Retina (tissue), 1 donor: ENCODE results near the gene PFKFB1.
A peak's percentile ranks its signal among the peaks of the same experiment; 100 is the strongest.

Source experiments
- DNase-seq: peaks from one replicate; pipeline ENCODE4 v3.0.0-alpha.2; 2016

The PFKFB1 gene

DNA sequence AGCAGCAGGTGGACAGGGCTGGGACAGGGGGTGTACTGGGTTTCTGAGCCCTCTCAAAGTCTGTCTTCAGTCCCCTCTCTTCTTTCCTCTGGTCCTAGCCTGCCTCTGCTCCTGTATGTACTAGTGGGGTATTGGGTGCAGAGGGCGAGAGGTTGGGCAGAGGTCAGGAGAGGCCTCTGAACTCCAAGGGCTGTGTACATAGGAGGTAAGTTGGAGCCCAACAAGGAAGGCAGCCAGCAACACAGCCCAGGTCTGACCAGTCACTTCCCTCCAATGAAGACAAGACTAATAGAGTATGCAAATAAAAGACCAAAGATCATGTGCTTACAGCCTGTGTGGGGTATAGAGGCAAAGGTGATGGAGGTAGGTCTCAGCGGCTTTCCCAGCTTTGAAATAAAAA is at the start of gene PFKFB1:
TSS of gene PFKFB1 (minus strand) at position 90 of the 400 bp plus-strand sequence. CDS start 181 bp downstream, outside the sequence.
- DNase-seq: no peak

DNA sequence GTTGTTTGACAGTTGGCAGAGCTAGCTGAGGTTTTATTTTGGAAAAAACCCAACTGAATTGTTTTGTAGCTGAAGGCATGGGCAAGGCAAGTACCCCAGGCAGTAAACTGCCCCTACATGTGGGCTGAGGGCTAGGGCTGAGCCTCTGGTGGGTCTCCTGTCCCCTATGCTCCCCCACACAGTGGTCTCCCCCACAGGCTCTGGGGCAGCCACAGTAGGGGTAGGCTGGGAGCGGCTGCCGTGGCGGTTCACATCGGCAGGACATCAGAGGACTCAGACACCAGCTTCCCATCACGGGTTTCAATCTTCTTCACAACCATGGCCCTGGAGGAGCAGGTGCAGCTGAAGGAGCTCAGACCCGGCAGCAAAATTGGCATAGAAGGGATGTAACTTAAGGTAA is 47.5 kb upstream of the PFKFB1 start:
- DNase-seq: no peak

DNA sequence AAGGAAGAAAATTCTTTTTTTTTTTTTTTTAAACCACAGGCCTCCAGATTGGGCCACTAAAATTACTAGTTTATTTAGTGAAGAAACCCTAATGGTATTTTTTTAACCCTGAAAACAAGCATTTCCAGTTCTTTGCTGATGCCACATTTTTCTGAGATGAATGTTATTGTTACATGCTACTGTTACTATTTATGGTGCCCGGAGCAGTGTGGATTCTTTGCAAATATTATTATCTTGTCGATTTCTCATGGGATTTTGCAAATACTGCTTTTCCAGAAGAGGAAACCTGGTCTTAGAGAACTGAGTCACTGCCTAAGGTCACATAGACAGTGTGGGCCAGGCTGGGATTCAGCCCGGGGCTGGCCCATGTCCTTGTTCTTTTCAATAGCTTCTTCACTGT is 45.5 kb upstream of the PFKFB1 start:
- DNase-seq: no peak

DNA sequence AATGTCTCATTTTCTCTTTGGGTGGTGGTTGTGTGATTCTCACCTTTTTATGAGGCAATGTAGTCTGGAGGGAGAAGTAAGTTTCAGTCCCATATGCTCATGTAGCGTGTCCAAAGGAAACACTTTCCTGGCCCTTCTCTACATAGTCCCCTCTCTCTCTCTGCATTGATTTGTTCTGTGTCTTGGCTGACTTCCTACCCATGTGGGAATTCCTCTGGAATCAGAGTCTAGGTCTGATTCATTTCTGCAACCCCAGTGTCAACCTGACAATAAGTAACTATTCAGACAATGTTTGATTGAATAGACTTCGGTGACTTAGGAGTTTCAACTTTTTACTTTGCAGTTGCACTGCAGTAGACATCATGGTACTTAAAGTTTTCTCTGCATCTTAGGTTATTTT is 39.4 kb upstream of the PFKFB1 start:
- no peak for DNase-seq

DNA sequence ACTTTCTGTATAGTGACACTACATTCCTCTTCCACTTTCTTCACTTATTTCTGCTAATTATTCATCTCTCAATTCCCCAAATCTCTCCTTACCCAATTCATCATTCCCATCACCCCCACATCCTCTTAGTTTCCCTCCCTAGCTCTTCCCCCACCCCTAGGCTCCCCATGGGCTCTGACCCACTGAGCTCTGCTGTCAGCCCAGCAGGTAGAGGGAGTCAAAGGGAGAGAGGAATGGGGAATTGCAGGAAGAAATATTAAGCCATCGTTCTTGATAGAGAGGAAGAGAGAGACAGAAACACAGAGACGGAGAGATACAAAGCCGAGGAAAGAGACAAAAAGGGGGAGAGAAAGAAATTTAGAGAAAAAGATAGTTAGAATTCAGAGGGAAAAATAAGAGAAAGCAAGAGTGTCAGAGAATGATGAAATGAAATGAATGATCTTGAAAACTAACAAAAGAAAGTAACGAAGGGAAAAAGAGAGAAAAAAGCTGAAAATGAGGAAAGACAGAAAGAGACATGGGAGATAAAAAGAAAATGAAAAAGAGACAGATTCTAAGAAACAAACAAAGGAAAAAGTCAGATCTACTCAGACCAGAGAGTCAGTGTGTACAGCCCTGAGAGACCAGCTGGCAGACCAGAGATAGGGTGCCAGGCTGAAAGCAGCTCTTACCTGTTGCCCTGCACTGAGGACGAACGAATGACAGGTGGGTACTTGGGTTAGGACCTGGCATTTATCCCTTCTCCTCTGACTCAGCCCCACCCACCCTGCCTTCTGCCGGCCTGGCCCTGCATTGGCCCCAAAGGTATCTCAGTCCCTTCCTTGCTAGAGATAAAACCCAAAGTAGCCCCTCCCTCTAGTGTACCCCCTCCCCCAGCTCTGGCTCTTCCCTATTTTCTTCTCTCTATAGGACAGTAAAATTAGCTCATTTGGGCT is 36.5 kb upstream of the PFKFB1 start, which contains the start of gene ALAS2:
TSS of gene ALAS2 (minus strand) at position 707 of the 935 bp plus-strand sequence. CDS start 4,977 bp downstream, outside the sequence.
- DNase-seq: no peak

DNA sequence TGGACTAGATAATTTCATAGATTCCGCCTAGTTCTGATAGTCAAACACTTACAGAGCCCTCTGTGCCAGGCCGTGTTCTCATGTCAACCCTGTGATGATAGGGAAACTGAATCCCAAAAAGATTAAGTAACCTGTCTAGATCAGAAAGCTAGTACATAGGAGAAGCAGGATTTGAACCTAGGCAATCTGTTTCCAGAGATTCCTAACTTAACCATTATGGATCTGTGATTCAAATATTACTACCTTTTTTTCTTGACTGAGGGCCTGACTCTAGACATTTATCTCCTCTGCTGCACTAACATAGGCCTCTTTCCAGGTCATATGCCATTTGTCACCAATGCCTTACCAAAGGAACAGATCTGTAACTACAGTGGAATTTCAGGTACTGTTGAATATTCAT is 35.3 kb upstream of the PFKFB1 start:
- DNase-seq: no peak

DNA sequence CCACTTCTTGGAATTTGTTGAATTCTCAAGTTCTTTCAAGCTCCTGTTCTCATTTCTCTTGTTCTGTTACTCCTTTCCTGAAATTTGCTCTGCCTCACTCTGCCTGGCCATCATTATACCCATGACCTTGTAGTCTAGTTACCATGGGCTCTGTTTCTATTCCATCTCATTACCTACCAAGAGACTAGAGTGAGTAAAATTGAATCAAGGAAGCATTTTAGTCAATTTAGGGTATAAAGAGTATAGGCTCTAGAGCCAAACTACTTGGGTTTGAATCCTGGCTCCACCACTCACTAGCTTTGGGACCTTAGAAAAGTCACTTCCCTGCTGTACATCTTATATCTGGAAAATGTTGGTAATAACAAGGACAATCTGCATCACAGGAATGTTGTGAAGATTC is 34.6 kb upstream of the PFKFB1 start:
- no peak for DNase-seq

DNA sequence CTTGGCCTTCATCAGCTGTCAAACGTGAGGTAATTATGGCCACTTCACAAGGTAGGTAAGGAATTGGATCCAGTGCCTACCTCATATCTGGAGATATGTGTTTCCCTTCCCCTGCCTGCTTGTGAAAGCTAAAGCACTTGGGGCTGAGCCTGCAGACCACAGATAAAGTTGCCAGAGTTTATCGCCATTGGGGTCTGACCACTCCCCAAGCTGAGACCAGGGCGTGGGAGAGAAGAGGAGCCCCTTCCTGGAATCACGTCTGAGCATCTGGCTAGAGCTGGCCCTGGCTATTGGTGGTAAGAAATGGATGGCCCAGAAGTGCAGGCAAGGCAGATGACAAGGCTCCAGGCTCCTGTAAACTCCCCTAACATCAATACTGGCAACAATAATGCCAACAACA is 34.1 kb upstream of the PFKFB1 start:
- DNase-seq: no peak

DNA sequence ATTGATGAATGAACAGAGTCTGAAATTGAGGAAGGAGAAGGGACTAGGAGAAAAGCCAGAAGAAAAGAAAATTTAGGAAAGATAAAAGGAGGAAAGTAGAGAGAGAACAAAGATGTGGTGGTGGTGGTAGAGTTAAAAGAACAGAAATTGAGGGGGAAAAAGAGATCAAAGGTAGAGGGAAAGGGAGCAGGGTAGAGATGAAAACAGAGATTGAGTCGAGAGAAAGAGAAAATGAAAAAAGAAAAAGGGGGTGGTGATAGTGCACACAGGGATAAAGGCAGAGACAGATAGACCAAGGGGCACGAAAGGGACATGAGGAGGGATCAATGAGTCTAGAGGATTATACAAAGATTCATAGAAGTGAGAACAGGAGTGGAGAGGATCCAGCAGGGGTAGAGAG is 32.9 kb upstream of the PFKFB1 start:
- no peak for DNase-seq

DNA sequence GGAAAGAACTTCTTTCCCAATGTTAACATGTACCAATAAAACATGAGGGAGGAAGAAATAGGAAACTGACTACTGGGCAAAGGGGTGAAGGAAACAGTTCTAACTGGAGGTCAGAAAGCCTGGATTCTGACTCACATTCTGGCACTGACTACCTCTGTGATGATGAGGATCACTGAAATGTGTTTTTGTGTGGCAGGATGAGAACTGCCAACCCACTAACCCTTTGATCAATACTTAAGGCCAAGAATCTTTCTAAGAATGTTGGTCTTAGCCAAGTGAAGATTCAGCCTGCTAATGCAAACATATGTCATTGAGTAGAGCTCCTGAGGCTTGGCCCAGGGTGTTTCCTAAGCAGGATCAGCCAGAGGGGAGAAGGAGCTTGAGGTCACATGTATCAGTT is 32.2 kb upstream of the PFKFB1 start:
- no peak for DNase-seq

DNA sequence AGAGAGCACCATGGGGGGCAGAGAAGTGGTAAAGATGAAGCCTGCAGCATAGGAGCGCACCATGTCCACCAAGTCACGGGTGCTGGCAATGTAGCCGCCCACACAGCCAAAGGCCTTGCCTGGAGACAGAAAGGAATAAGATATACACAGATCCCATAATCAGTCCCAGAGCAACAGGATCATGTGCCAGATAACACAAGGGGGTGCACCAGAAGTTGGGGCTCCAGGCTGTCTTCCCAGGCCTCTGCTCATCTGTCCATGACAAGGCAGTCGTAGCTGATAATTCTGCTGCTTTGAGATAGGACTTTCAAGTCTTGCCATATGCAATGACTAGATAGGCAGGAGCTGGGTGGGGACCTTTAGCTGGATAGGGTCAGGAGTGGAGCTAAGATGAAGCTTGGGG is 20.9 kb upstream of the PFKFB1 start:
- DNase-seq: no peak

DNA sequence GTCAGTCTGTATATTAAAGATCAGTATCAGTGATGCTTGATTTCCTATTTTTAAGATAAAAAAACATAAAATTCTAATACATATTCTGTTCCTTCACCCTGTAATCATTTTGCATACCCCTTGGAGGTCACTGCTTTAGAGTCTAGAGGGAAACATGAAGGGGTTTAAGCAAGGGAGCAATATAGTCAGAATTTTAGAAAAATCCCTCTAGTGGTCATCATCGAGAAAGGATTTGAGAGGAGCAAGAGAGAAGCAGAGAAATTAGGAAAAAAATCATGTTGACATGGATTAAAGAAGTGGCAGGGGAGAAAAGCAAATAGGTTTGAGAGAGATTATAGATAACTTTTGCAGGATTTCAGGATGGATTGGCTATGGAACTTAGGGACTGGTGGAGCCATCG is 17.3 kb upstream of the PFKFB1 start:
- no peak for DNase-seq

DNA sequence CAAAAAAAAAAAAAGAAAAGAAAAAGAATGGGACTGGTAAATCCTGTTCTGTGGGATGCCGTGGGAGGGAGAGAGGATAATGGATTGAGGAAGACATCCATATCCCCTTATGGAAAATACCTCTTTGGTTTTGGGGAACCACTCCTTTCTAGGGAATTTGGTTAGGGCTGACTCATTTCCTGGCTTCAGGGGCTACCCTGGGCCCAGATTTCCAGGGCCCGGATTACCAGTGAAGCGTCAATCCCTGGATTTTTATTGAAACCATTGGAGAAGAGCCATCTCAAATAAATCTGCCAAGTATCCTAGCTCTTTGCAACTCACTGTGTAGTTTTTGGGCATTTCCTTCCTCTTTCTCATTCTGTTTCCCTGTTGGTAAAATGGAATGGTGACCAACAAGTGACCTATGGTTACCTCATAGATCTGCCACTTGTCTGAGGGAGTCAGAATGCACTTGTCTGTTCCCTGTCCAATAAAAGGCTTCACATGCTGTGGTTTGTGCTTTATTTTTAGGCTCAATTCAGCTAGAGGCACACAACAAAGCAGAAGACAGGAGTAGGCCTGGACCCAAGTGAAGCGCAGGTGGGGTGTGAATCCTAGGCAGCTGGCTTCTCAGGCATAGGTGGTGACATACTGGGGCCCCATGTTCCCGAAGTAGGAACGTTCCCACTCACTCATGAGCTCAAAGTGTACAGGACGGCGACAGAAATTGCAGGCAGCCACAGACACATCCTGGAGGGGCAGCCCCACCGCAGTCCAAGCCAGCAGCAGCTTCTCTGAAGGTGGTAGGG is 14.8 kb upstream of the PFKFB1 start:
- DNase-seq: no peak

DNA sequence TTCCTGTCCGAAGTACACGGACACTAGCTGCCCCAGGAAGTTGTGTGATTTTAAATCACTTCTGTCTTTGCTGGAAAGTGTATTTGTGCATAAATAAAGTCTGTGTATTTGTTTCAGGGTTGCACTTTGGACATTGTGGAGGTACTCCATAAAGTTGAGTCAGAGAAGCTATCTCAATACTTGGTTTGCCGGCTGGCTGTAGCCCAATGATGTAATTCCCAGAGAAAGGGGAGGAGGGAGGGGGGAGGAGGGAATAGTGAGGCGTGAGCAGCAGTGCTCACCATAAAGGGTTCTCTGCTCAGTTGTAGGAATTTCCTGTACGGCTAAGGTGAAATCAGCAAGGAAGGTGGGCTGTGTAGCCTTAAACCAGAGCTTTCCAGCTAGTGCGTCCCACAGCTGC is 13.7 kb upstream of the PFKFB1 start:
- no peak for DNase-seq

DNA sequence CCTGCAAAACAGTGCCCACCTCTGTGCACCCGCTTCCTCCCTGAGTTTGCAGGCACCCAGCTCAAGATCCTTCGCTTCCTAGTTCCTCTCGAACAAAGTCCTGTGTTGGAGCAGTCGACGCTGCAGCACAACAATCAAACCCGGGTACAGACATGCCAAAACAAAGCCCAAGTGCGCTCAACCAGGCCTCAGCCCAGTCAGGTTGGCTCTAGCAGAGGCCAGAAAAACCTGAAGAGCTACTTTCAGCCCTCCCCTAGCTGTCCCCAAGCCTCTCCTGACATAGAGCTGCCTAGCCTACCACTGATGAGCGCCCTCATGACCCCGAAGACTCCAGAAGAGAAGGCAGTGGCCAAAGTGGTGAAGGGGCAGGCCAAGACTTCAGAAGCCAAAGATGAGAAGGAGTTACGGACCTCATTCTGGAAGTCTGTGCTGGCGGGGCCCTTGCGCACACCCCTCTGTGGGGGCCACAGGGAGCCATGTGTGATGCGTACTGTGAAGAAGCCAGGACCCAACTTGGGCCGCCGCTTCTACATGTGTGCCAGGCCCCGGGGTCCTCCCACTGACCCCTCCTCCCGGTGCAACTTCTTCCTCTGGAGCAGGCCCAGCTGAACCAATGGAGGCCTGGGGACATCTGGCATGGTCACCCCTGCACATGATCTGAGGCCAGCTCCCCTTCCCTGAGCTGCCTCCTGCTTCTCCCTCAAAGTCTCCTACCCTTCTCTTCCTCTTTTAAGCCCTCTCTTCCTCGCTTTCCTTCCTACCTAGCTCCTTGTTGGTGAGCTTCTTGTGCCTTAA is 13.0 kb upstream of the PFKFB1 start:
- DNase-seq: no peak

DNA sequence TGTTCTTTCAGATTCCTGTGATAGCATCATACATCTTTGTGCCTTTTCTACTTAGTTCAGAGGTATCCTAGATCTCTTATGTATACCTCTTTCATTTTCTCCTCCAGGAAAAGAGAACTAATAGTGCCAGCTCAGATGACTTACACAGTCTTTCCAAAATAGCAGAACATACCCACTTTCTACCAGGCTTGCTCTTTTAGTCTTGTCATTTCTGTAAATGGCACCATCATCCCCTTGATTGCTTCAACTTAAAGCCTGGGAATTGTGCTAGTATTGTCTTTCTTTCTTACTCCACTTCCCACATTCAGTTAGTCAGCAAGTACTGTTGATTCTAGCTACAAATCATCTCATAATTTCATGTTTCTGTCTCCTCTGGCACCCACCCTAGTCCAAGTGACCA is 11.3 kb upstream of the PFKFB1 start:
- no peak for DNase-seq

DNA sequence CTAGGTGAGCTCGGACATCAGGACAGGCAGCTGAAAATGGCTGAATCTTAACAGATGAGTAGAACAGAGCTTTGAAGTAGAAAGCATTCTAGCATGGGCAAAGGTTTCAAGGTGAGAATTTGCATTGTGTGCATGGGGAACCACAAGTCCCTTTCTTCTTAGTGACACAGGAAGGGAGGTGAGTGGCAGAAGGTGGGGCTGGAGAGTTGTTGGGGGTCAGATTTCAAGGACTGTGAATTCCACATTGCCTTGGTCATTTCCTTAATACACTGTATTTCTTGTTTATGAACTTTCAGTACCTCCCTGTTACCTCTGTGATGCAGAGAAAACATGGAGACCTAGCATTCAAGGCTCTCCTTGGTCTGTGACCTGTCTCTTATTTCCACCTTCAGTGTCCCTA is 10.2 kb upstream of the PFKFB1 start:
- no peak for DNase-seq

DNA sequence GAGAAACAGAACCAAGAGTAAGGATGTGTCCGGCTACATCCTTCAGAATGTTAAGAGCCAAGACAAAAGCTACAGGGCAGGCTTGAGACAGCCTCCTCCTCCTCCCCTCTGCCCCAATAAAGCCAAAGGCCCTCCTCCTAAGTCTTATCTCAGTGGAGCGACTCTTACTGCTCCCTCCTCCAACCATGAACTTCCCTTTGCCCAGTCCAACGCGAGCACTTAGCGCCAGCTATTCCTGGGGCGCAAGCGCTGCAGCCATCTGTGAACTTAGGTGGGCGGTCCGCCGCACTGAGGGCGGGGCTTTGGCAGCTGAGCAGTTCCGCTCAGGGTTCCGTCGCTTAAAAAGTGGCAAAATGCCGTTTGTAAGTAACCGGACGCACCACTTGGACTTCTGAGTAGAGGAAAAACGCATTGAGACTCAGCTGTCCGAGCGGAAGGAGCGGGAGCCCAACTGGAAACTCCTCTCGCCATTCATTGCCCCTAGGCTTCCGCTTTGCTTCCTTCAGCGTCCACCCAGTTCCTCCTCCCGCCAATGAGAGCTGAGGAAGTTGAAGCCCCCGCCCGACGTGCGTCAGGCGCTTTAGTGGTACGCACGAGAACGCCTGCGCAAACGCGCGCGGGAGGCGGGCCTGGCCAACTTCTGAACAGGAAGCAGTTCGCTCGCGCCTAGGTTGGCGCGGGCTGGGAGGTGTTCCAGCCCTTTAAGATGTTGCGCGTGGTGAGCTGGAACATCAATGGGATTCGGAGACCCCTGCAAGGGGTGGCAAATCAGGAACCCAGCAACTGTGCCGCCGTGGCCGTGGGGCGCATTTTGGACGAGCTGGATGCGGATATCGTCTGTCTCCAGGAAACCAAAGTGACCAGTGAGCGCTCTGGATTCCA is 6.0 kb upstream of the PFKFB1 start, which contains the start of gene APEX2:
TSS of gene APEX2 (plus strand) at position 647 of the 882 bp plus-strand sequence. CDS start at position 707, 60 bp downstream.
- DNase-seq: peak; percentile 94

DNA sequence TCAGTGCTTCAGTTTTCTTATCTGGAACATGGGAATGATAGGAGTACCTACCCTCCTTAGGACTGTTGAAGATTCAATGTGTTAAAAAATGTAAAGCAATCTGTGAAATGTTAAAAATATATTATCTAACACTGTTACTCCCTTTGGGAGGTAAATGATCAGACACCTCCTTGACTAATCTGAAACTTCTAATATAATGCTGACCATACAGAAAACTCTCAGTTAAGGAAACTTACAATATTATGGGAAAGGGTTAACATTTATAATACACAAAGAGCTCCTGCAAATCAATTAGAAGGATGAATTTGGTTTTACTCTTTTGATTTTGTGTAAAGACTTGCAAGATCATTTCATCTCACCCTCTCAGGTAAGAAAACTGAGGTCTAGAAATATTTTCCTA is 1.6 kb upstream of the PFKFB1 start:
- DNase-seq: no peak

DNA sequence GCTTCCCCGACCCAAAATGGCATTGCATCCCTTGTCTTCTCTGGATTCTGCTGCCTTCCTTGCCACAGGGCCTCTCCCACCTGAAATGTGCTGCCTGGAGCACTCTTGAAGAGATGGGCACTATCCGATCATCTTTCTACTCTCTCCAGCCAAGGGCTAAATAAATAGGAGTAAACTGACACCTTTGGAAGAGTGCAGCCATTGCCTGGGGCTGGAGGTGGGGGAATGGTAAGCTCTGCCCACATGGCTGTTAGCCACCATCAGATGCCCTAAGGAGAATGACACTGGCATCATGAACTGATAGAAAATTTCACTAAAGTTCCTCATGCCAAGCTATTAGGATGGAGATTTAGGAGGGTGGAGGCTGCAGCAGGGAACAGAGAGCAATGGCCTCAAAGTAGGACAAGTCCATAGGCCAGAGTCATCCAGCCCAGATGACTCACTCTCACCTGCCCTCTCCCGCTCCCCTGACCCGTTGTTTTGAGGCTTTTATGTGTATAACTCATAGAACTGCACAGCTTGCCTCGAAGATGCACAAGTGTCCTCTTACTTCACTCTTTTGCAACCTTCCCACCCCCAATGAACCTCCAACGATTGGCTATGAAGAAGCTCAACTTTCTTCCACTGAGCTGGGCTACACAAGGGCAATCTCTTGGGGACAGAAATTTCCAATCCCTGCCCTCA is 822 bp upstream of the PFKFB1 start:
- no peak for DNase-seq

DNA sequence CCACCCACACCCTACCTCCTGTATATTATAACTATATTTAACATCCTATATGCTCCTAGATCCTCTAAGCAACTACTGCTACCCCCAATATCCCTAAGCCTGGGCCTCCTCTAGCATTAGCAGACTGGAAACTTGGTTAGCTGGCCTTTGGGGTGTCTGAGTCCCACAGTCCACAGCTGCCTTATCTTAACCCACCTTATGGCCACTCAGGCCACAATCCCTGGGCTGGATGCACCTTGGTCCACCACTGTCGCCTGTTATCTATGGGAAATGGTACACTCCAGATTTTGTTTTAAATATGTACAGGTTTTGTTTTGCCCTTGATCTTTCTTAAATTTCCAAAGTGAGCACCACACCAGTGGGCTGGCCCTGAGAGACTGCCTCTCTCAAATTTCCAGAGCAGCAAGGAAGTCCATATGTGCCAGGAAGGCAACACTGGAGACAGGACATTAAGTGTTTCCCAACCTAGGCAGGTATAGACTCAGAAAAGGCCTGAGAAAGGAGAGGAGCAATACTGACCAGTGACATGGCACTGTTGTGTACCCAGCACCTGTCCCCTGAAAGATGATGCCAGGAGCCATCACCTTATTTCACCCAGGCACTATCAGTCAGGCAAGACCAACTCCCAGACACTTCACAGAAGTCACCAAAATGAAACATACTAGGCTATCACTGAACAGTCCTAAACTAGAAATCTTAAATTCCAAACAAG is 921 bp downstream of the PFKFB1 start:
- DNase-seq: no peak
